ENCODE results near the gene SRSF6. TPM values are rescaled to one million over a fixed set of nuclear protein-coding genes. Genes with fewer than 3 reads are reported as not detected.

The SRSF6 gene
- polyA plus RNA-seq (90.3 to 132 TPM (median 128 TPM) in 3 replicates), polyA minus RNA-seq (19.2 to 125 TPM (median 56.7 TPM) in 3 replicates)
- 104 TPM for polyA plus RNA-seq (2011; ENCODE audit: low read depth)
- 49.6 and 68.9 TPM in 2 replicates for polyA plus RNA-seq (2011; cell fraction: cytosol; rRNA removed)
- polyA plus RNA-seq (2011; cell fraction: nucleus; rRNA removed) = 243 and 273 TPM in 2 replicates
- polyA plus RNA-seq (2012; ENCODE audit: low replicate concordance) = 50.7 and 90.4 TPM in 2 replicates
- polyA minus RNA-seq (2011; cell fraction: cytosol; rRNA and poly(A)+ RNA removed) = 47.2 TPM
- 47.0 and 88.0 TPM in 2 replicates for polyA minus RNA-seq (2011; cell fraction: nucleus; rRNA and poly(A)+ RNA removed)

GRCh38 chr20:43457640-43458421 lies at the start of gene SRSF6:
Gene SRSF6 (plus strand): TSS chr20:43457896. CDS start chr20:43458034, 138 bp downstream.
- Histone ChIP-seq H3K79me2 (ENCODE audit: control insufficient read depth, insufficient read depth, low read length) (peaks cover 45% of the 10 kb centered on the region), H3K9me1 (ENCODE audit: control insufficient read depth, extremely low read depth, insufficient read depth, low read length) (no peaks in the 10 kb centered on the region), H3K4me2 (ENCODE audit: control insufficient read depth, extremely low read depth, insufficient read depth, low read depth, low read length) (peak within 1 kb of the TSS; percentile 99), H3K27ac (ENCODE audit: control insufficient read depth, insufficient read depth, low read length) (peak within 1 kb of the TSS; percentile 97), H3K4me1 (ENCODE audit: control insufficient read depth, extremely low read depth, insufficient read depth, low read length) (peaks cover 13% of the 10 kb centered on the region), H3K9ac (ENCODE audit: control insufficient read depth, extremely low read depth, insufficient read depth, low read length) (peak within 1 kb of the TSS; percentile 100), H3K27me3 (ENCODE audit: control insufficient read depth, extremely low read depth, insufficient read depth, low read length) (no peaks in the 10 kb centered on the region), H3K9me3 (ENCODE audit: control insufficient read depth, low read depth, low read length) (no peaks in the 10 kb centered on the region), H3K36me3 (ENCODE audit: control insufficient read depth in 2 of 2, extremely low read depth in 1 of 2, insufficient read depth in 2 of 2, low read length in 2 of 2) (peaks cover 15 to 28% of the 10 kb centered on the region in 2 experiments), H3K4me3 (ENCODE audit: control insufficient read depth in 2 of 3, extremely low read depth in 1 of 3, insufficient read depth in 2 of 3, low read depth in 1 of 3, low read length in 3 of 3) (peak within 1 kb of the TSS; percentile 72 to 97 (median 93)), H4K20me1 (ENCODE audit: control insufficient read depth, extremely low read depth, insufficient read depth, low read length) (peaks cover 14% of the 10 kb centered on the region), H2AFZ (ENCODE audit: control insufficient read depth, low read length) (peak within 1 kb of the TSS; percentile 99)
- TF ChIP-seq EZH2 (IDR thresholded peaks at IDR 0.05; ENCODE audit: low read length) = no peak
- no peak for TF ChIP-seq CTCF (optimal IDR thresholded peaks at IDR 0.05 in 1 of 3, IDR thresholded peaks at IDR 0.05 in 1 of 3, conservative IDR thresholded peaks at IDR 0.05 in 1 of 3; ENCODE audit: extremely low read depth in 1 of 3, insufficient read depth in 2 of 3, low read length in 3 of 3)
- DNase-seq (ENCODE audit: low read depth, low spot score) = no peak
- FAIRE-seq = no peak
- dilution Hi-C loops (cut with MboI; ENCODE audit: extremely low pct_ligation_motif_present, low sequenced_read_pairs) = no loop called here

- Histone ChIP-seq H3K9ac (ENCODE audit: control insufficient read depth, extremely low read depth, insufficient read depth, low read length) (no peak overlapping the region), H3K9me3 (ENCODE audit: control insufficient read depth, low read depth, low read length) (no peaks in the 10 kb centered on the region), H3K9me1 (ENCODE audit: control insufficient read depth, extremely low read depth, insufficient read depth, low read length) (no peaks in the 10 kb centered on the region), H3K4me2 (ENCODE audit: control insufficient read depth, extremely low read depth, insufficient read depth, low read depth, low read length) (no peak overlapping the region), H3K4me3 (ENCODE audit: control insufficient read depth in 2 of 3, extremely low read depth in 1 of 3, insufficient read depth in 2 of 3, low read depth in 1 of 3, low read length in 3 of 3) (no peak overlapping the region), H2AFZ (ENCODE audit: control insufficient read depth, low read length) (no peak overlapping the region), H3K36me3 (ENCODE audit: control insufficient read depth in 2 of 2, extremely low read depth in 1 of 2, insufficient read depth in 2 of 2, low read length in 2 of 2) (no peaks in the 10 kb centered on the region), H3K79me2 (ENCODE audit: control insufficient read depth, insufficient read depth, low read length) (no peaks in the 10 kb centered on the region), H3K4me1 (ENCODE audit: control insufficient read depth, extremely low read depth, insufficient read depth, low read length) (no peaks in the 10 kb centered on the region), H3K27ac (ENCODE audit: control insufficient read depth, insufficient read depth, low read length) (no peak overlapping the region), H3K27me3 (ENCODE audit: control insufficient read depth, extremely low read depth, insufficient read depth, low read length) (no peaks in the 10 kb centered on the region), H4K20me1 (ENCODE audit: control insufficient read depth, extremely low read depth, insufficient read depth, low read length) (no peaks in the 10 kb centered on the region)
- dilution Hi-C loops (cut with MboI; ENCODE audit: extremely low pct_ligation_motif_present, low sequenced_read_pairs) = no loop called here
- no peak for DNase-seq (ENCODE audit: low read depth, low spot score)
- no peak for FAIRE-seq
- peak; percentile 52 to 71 (median 71) for TF ChIP-seq CTCF (optimal IDR thresholded peaks at IDR 0.05 in 1 of 3, IDR thresholded peaks at IDR 0.05 in 1 of 3, conservative IDR thresholded peaks at IDR 0.05 in 1 of 3; ENCODE audit: extremely low read depth in 1 of 3, insufficient read depth in 2 of 3, low read length in 3 of 3)
- no peak for TF ChIP-seq EZH2 (IDR thresholded peaks at IDR 0.05; ENCODE audit: low read length)
Measured at GRCh38 chr20:43408848-43409576, 48.7 kb upstream of the SRSF6 start.
